ENCODE results near the gene PNMT. TPM values are rescaled to one million over a fixed set of nuclear protein-coding genes. Genes with fewer than 3 reads are reported as not detected.
"Not testable (repeated sequence)": the region's sequence is repeated elsewhere in the genome, so short reads cannot be mapped to it uniquely, and the experiment has no call there.

PNMT gene
- total RNA-seq, 1 donor, result not detected

GRCh38 chr17:39688945-39689344, 20.7 kb downstream of the PNMT start:
- peak overlapping the region; percentile 82 for H3K4me3 ChIP-seq (ENCODE audit: low read depth, low read length)
- no peak for TF ChIP-seq CTCF (IDR thresholded peaks at IDR 0.05; ENCODE audit: insufficient read depth, low read length)
- DNase-seq (ENCODE audit: low read depth), result no peak

GRCh38 chr17:39694593-39694992, 26.3 kb downstream of the PNMT start:
- DNase-seq (ENCODE audit: low read depth), result no peak
- no peak overlapping the region for H3K4me3 ChIP-seq (ENCODE audit: low read depth, low read length)
- no peak for TF ChIP-seq CTCF (IDR thresholded peaks at IDR 0.05; ENCODE audit: insufficient read depth, low read length)

- TF ChIP-seq CTCF (IDR thresholded peaks at IDR 0.05; ENCODE audit: insufficient read depth, low read length), result no peak
- no peak for DNase-seq (ENCODE audit: low read depth)
- no peak overlapping the region for H3K4me3 ChIP-seq (ENCODE audit: low read depth, low read length)
These were observed 26.8 kb downstream of the PNMT start for GRCh38 chr17:39695089-39695474.

- DNase-seq (ENCODE audit: low read depth), result no peak
- TF ChIP-seq CTCF (IDR thresholded peaks at IDR 0.05; ENCODE audit: insufficient read depth, low read length), result no peak
- H3K4me3 ChIP-seq (ENCODE audit: low read depth, low read length), result no peak overlapping the region
These were observed 28.5 kb downstream of the PNMT start for GRCh38 chr17:39696731-39697130.

GRCh38 chr17:39697961-39698360, 29.7 kb downstream of the PNMT start:
- no peak overlapping the region for H3K4me3 ChIP-seq (ENCODE audit: low read depth, low read length)
- TF ChIP-seq CTCF (IDR thresholded peaks at IDR 0.05; ENCODE audit: insufficient read depth, low read length), result no peak
- DNase-seq (ENCODE audit: low read depth), result no peak

GRCh38 chr17:39699157-39699817, 31.0 kb downstream of the PNMT start:
- DNase-seq (ENCODE audit: low read depth), result not testable (repeated sequence)
- H3K4me3 ChIP-seq (ENCODE audit: low read depth, low read length), result peak overlapping the region; percentile 82

GRCh38 chr17:39699818-39700147, 31.5 kb downstream of the PNMT start, which contains the start of gene ERBB2:
Gene ERBB2, plus strand, starts transcription at chr17:39700064. Its CDS starts 175 bp downstream, at chr17:39700239.
- H3K4me3 ChIP-seq (ENCODE audit: low read depth, low read length), result peak within 1 kb of the TSS; percentile 82
- DNase-seq (ENCODE audit: low read depth), result peak; percentile 75
- TF ChIP-seq CTCF (IDR thresholded peaks at IDR 0.05; ENCODE audit: insufficient read depth, low read length), result no peak
